ENCODE measurements around the gene C1orf159. TPM values are rescaled to one million over a fixed set of nuclear protein-coding genes. Genes with fewer than 3 reads are reported as not detected.

The C1orf159 gene
- total RNA-seq, 2 donors from 2014 or later = 8.8 to 13.2 TPM

GRCh38 chr1:1089731-1090423 lies 26.0 kb downstream of the C1orf159 start:
- ATAC-seq (no peak), DNase-seq (peak in 1 of 4 donors; percentile 9)
- Histone ChIP-seq H3K27me3 (no peaks in the 10 kb centered on the region), H3K4me1 (no peaks in the 10 kb centered on the region), H3K9me3 (no peaks in the 10 kb centered on the region), H3K27ac (no peak overlapping the region), H3K36me3 (replicated peaks in 1 of 2; ENCODE audit: insufficient read depth in 1 of 2, low read depth in 2 of 2) (no peaks in the 10 kb centered on the region), H3K4me3 (no peak overlapping the region)
- WGBS, 2 donors = 88 to 91% methylated on average over 13 to 21 of the region's 22 CpGs
- TF ChIP-seq CTCF (IDR thresholded peaks at IDR 0.05) (no peak), POLR2A (IDR thresholded peaks at IDR 0.05) (no peak)
- intact Hi-C loops (cut with DNase I) = no loop called here

GRCh38 chr1:1088801-1089680 lies 26.8 kb downstream of the C1orf159 start:
- H3K27ac ChIP-seq = no peak overlapping the region
- no peaks in the 10 kb centered on the region for H3K36me3 ChIP-seq (replicated peaks in 1 of 2; ENCODE audit: insufficient read depth in 1 of 2, low read depth in 2 of 2)
- TF ChIP-seq POLR2A (IDR thresholded peaks at IDR 0.05) (no peak), CTCF (IDR thresholded peaks at IDR 0.05) (no peak)
- DNase-seq (no peak), ATAC-seq (no peak)
- intact Hi-C loops (cut with DNase I) = no loop called here
- no peak overlapping the region for H3K4me3 ChIP-seq
- no peaks in the 10 kb centered on the region for H3K27me3 ChIP-seq
- no peaks in the 10 kb centered on the region for H3K9me3 ChIP-seq
- H3K4me1 ChIP-seq = no peaks in the 10 kb centered on the region
- 89% methylated on average over 15 to 42 of the region's 46 CpGs for WGBS, 2 donors

- no peak for ATAC-seq
- Histone ChIP-seq H3K9me3 (no peaks in the 10 kb centered on the region), H3K4me3 (no peak overlapping the region), H3K36me3 (replicated peaks in 1 of 2; ENCODE audit: insufficient read depth in 1 of 2, low read depth in 2 of 2) (no peaks in the 10 kb centered on the region), H3K27ac (no peak overlapping the region), H3K27me3 (no peaks in the 10 kb centered on the region), H3K4me1 (no peaks in the 10 kb centered on the region)
- intact Hi-C loops (cut with DNase I) = no loop called here
- TF ChIP-seq CTCF (IDR thresholded peaks at IDR 0.05) = no peak
- TF ChIP-seq POLR2A (IDR thresholded peaks at IDR 0.05) = no peak
- DNase-seq = no peak
- 90% methylated on average over 22 to 25 of the region's 39 CpGs for WGBS, 2 donors
These were observed 27.7 kb downstream of the C1orf159 start for GRCh38 chr1:1088029-1088800.

GRCh38 chr1:1087351-1088028 lies 28.4 kb downstream of the C1orf159 start:
- Histone ChIP-seq H3K9me3 (no peaks in the 10 kb centered on the region), H3K27ac (no peak overlapping the region), H3K4me1 (no peaks in the 10 kb centered on the region), H3K36me3 (replicated peaks in 1 of 2; ENCODE audit: insufficient read depth in 1 of 2, low read depth in 2 of 2) (no peaks in the 10 kb centered on the region), H3K27me3 (no peaks in the 10 kb centered on the region), H3K4me3 (no peak overlapping the region)
- 94 to 96% methylated on average over 25 to 37 of the region's 38 CpGs for WGBS, 2 donors
- TF ChIP-seq POLR2A (IDR thresholded peaks at IDR 0.05) = no peak
- no peak for TF ChIP-seq CTCF (IDR thresholded peaks at IDR 0.05)
- ATAC-seq (no peak), DNase-seq (no peak)
- intact Hi-C loops (cut with DNase I) = no loop called here
